H1 (cell line): ENCODE results near the gene CTIF.

Source experiments
- ATF2 ChIP-seq: IDR thresholded peaks from 2 replicates; pipeline ENCODE4 v1.6.1; 2012; ENCODE audit warnings: low read length, inconsistent platforms
- CTCF ChIP-seq, 3 experiments: IDR thresholded peaks; 1 replicate in 2 of 3; 2 replicates in 1 of 3; pipeline versions ENCODE4 v1.5.1 to v1.6.1; 2011; ENCODE audit warnings: low read length in 3 of 3, mild to moderate bottlenecking in 3 of 3, inconsistent platforms in 2 of 3, low read depth in 1 of 3, moderate library complexity in 1 of 3; ENCODE audit not compliant: insufficient read depth in 1 of 3; ENCODE audit errors: control extremely low read depth in 1 of 3
- EP300 ChIP-seq, 2 experiments: IDR thresholded peaks; 1 replicate in 1 of 2; 2 replicates in 1 of 2; pipeline ENCODE4 v1.6.1; 2011 to 2012; ENCODE audit warnings: low read depth in 2 of 2, low read length in 2 of 2, mild to moderate bottlenecking in 2 of 2, borderline replicate concordance in 1 of 2, inconsistent platforms in 1 of 2, moderate library complexity in 1 of 2
- EZH2 ChIP-seq: fragments of 200-600 bp; sonication (generic); IDR thresholded peaks from 2 replicates; pipeline ENCODE4 v1.7.1; 2012; ENCODE audit warnings: low read depth, mild to moderate bottlenecking, moderate library complexity, low read length, inconsistent platforms; ENCODE audit not compliant: severe bottlenecking
- GABPA ChIP-seq: IDR thresholded peaks from 2 replicates; pipeline ENCODE4 v1.6.1; 2011; ENCODE audit warnings: mild to moderate bottlenecking, low read length, moderate library complexity, borderline replicate concordance; ENCODE audit not compliant: insufficient read depth
- HDAC6 ChIP-seq: IDR thresholded peaks from one replicate; pipeline ENCODE4 v1.7.1; 2012; ENCODE audit warnings: low read depth, mild to moderate bottlenecking, inconsistent platforms, low read length, moderate library complexity
- JUN ChIP-seq: IDR thresholded peaks from 2 replicates; pipeline ENCODE4 v1.6.1; 2011; ENCODE audit warnings: low read depth, mild to moderate bottlenecking, improper control_type of control experiment, low read length
- POLR2AphosphoS5 ChIP-seq: IDR thresholded peaks from 2 replicates; pipeline ENCODE4 v1.6.1; 2011; ENCODE audit warnings: low read depth, low read length
- TCF12 ChIP-seq: IDR thresholded peaks from 2 replicates; pipeline ENCODE4 v1.6.1; 2011; ENCODE audit warnings: low read depth, mild to moderate bottlenecking, low read length

- TF ChIP-seq TCF12 (no peak), GABPA (no peak), POLR2AphosphoS5 (no peak), EP300 (IDR thresholded peaks at IDR 0.05; ENCODE audit: borderline replicate concordance in 1 of 2, low read depth in 2 of 2, low read length in 2 of 2) (no peak), JUN (no peak), EZH2 (no peak), ATF2 (no peak), HDAC6 (no peak), CTCF (IDR thresholded peaks at IDR 0.05; ENCODE audit: control extremely low read depth in 1 of 3, insufficient read depth in 1 of 3, low read depth in 1 of 3, low read length in 3 of 3) (no peak)
Observed at GRCh38 chr18:48616484-48617255, 77.8 kb downstream of the CTIF start.
